Measurements from ENCODE around the gene SLC2A4RG.

SLC2A4RG gene

GRCh38 chr20:63778034-63778752 is 38.6 kb downstream of the SLC2A4RG start:
- DNase-seq = no peak

GRCh38 chr20:63778857-63779256 is 39.3 kb downstream of the SLC2A4RG start:
- no peak for DNase-seq

- DNase-seq = no peak
These were observed 41.6 kb downstream of the SLC2A4RG start for GRCh38 chr20:63781181-63781580.

- DNase-seq = no peak
These were observed 42.5 kb downstream of the SLC2A4RG start for GRCh38 chr20:63782051-63782471.

GRCh38 chr20:63782521-63782971 is 43.0 kb downstream of the SLC2A4RG start:
- DNase-seq = no peak

GRCh38 chr20:63783970-63784369 is 44.4 kb downstream of the SLC2A4RG start:
- DNase-seq = no peak

- DNase-seq = no peak
These were observed 46.1 kb downstream of the SLC2A4RG start for GRCh38 chr20:63785691-63786131.

- no peak for DNase-seq
These were observed 47.7 kb downstream of the SLC2A4RG start for GRCh38 chr20:63787302-63787701.

GRCh38 chr20:63787749-63788148 is 48.2 kb downstream of the SLC2A4RG start:
- no peak for DNase-seq

- peak; percentile 89 for DNase-seq
These were observed 50.4 kb downstream of the SLC2A4RG start for GRCh38 chr20:63789836-63790571.

- no peak for DNase-seq
These were observed 51.1 kb downstream of the SLC2A4RG start for GRCh38 chr20:63790572-63791168.

GRCh38 chr20:63791497-63792156 is 52.1 kb downstream of the SLC2A4RG start:
- DNase-seq = no peak

- no peak for DNase-seq
These were observed 53.3 kb downstream of the SLC2A4RG start for GRCh38 chr20:63792866-63793265.

Data from DMS53 (cell line).